ENCODE data around the gene BTBD1.

- TF ChIP-seq CTCF (IDR thresholded peaks at IDR 0.05) (no peak), POLR2A (IDR thresholded peaks at IDR 0.05) (no peak), EP300 (IDR thresholded peaks at IDR 0.05) (no peak), POLR2AphosphoS5 (IDR thresholded peaks at IDR 0.05) (no peak)
These were observed 37.0 kb downstream of the BTBD1 start for GRCh38 chr15:83030021-83030420.

Measured in stomach (tissue), 4 donors.